DND-41 (cell line): ENCODE data around the gene UNC13C.

Experiments used
- CTCF ChIP-seq: IDR thresholded peaks from 2 replicates; pipeline ENCODE4 v1.5.1; 2012; ENCODE audit warnings: borderline replicate concordance, low read length, moderate library complexity, mild to moderate bottlenecking; ENCODE audit not compliant: poor library complexity, severe bottlenecking; ENCODE audit errors: extremely low read depth
- EZH2 ChIP-seq: IDR thresholded peaks from 3 replicates; pipeline ENCODE4 v1.6.1; 2012; ENCODE audit warnings: borderline replicate concordance, low read depth, mild to moderate bottlenecking, moderate library complexity, low read length, inconsistent platforms; ENCODE audit not compliant: severe bottlenecking

GRCh38 chr15:54502416-54503075, 524.3 kb downstream of the UNC13C start:
- TF ChIP-seq CTCF: no peak
- no peak for TF ChIP-seq EZH2
